Activated CD4-positive, alpha-beta memory T cell treated with anti-CD3 and anti-CD28 coated beads, Interleukin-2, amount 10 ng/mL, durations not matched to agents 7 days and 5 days (primary cell): Measurements from ENCODE around the gene PPP1R37. TPM values are rescaled to one million over a fixed set of nuclear protein-coding genes. Genes with fewer than 3 reads are reported as not detected.
"Not testable (repeated sequence)": the region's sequence is repeated elsewhere in the genome, so short reads cannot be mapped to it uniquely, and the experiment has no call there.

Experiments
- CTCF ChIA-PET: fragments of 350-600 bp; sonication (Branson Sonifier 250); formaldehyde crosslinking; loops from one replicate; lab custom pipeline; 2021; ENCODE audit warnings: antibody characterized with exemption, inconsistent platforms; lab: Charles Lee
- POLR2A ChIA-PET: fragments of 350-600 bp; sonication (Branson Sonifier 250); formaldehyde crosslinking; loops from one replicate; lab custom pipeline; 2021; ENCODE audit warnings: antibody characterized with exemption; lab: Charles Lee
- DNase-seq: peaks from one replicate; pipeline ENCODE4 v3.0.0-alpha.2; 2020
- H3K27ac Mint-ChIP-seq: one replicate; pipeline ENCODE4 v1.8.0; 2021; ENCODE audit warnings: mild to moderate bottlenecking, mixed read lengths
- H3K27me3 Mint-ChIP-seq: one replicate; pipeline ENCODE4 v1.8.0; 2021; ENCODE audit warnings: mixed read lengths
- H3K36me3 Mint-ChIP-seq: one replicate; pipeline ENCODE4 v1.8.0; 2021; ENCODE audit warnings: low read depth, mixed read lengths
- H3K4me1 Mint-ChIP-seq: one replicate; pipeline ENCODE4 v1.8.0; 2021; ENCODE audit warnings: mixed read lengths
- H3K4me3 Mint-ChIP-seq: one replicate; pipeline ENCODE4 v1.8.0; 2021; ENCODE audit warnings: mild to moderate bottlenecking, mixed read lengths
- H3K9me3 Mint-ChIP-seq: one replicate; pipeline ENCODE4 v1.8.0; 2021; ENCODE audit warnings: mixed read lengths
- total RNA-seq, 2 experiments: library from RNA; stranded (reverse); gene quantifications; one replicate each; pipeline ENCODE4 v1.2.3, GENCODE V29; 2021

The PPP1R37 gene
- total RNA-seq, 2 experiments from 2014 or later, result 16.3 to 16.4 TPM

DNA sequence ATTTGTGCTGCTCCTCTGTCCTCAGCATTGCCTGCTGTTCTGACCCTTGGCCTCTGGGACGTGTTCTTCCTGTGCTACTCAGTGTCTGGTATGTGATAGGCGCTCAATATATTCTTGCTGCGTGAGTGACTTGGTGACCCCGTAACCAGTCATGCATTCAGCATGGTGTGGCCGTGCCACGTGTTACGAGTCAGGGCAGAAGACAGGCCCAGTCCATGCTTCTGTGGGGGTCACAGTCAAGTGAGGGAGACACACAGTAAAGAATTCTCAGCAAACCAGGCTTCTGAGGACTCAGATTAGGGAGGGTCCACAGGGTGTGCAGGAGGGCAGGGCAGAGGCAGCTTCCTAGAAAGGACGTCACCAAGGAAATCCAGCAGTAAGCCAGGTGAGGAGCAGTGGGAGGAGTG lies 7.9 kb downstream of the PPP1R37 start:
- no peaks in the 10 kb centered on the region for H3K36me3 Mint-ChIP-seq
- no peak overlapping the region for H3K27ac Mint-ChIP-seq
- POLR2A ChIA-PET, result no interaction called here
- H3K4me1 Mint-ChIP-seq, result peaks cover 49% of the 10 kb centered on the region
- no peaks in the 10 kb centered on the region for H3K27me3 Mint-ChIP-seq
- H3K9me3 Mint-ChIP-seq, result no peaks in the 10 kb centered on the region
- no peak overlapping the region for H3K4me3 Mint-ChIP-seq
- CTCF ChIA-PET, result no interaction called here
- DNase-seq, result no peak

DNA sequence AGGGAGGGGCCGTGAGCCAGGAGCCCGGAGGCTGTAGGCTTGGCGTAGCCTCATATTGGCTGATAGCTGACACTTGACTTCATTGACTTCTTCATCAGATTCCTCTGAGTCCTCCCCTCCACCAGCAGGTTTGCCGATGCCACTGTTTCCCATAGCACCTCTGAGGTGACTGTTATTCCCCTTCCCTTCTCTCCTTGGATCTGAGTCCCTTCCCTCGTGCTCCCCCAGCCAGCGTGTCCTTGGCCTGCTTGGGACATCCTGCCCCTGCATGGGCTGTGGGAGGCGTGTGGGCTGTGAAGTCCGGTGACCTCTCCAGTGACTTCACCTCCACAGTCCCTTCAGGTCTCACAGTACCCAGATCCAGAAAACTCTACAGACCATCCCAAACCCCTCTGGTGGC lies 8.8 kb downstream of the PPP1R37 start:
- ChIA-PET POLR2A (interaction anchor here (1.2 kb wide), 1 partner anchor 25 kb away, joined by 3 read pairs; no protein-coding TSS in a partner anchor), CTCF (no interaction called here)
- H3K27me3 Mint-ChIP-seq, result no peaks in the 10 kb centered on the region
- H3K4me1 Mint-ChIP-seq, result peaks cover 39% of the 10 kb centered on the region
- H3K9me3 Mint-ChIP-seq, result no peaks in the 10 kb centered on the region
- no peak for DNase-seq
- no peaks in the 10 kb centered on the region for H3K36me3 Mint-ChIP-seq
- no peak overlapping the region for H3K27ac Mint-ChIP-seq
- no peak overlapping the region for H3K4me3 Mint-ChIP-seq

DNA sequence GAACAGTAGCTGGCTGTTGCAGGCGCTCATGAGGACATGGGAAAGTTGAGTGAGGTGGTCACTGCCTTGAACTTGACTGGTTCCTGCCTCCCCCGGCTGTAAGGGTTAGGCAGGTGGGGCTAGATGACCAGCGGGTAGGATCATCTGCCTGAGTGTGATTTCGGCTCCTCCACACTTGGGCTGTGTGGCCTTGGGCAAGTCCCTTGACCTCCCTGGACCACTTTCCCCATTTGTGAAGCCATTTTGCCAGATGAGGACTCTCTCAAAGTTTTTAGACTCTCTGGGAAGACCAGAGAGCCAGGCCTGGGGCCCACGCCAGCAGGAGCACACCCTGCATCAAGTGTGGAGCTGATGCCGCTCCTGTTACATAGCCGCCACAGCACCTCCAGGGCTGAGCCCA lies 9.5 kb downstream of the PPP1R37 start:
- Mint-ChIP-seq H3K4me3 (no peak overlapping the region), H3K4me1 (peaks cover 36% of the 10 kb centered on the region), H3K27me3 (no peaks in the 10 kb centered on the region), H3K27ac (no peak overlapping the region), H3K36me3 (no peaks in the 10 kb centered on the region), H3K9me3 (no peaks in the 10 kb centered on the region)
- POLR2A ChIA-PET, result interaction anchor here (0.7 to 2.0 kb wide), 5 partner anchors 10 to 101 kb away, joined by 3 to 18 read pairs (median 3); partner anchors contain the start of gene PPP1R37
- CTCF ChIA-PET, result interaction anchor here (1.0 to 1.1 kb wide), 2 partner anchors 24 to 29 kb away, joined by 3 read pairs; no protein-coding TSS in a partner anchor
- no peak for DNase-seq

DNA sequence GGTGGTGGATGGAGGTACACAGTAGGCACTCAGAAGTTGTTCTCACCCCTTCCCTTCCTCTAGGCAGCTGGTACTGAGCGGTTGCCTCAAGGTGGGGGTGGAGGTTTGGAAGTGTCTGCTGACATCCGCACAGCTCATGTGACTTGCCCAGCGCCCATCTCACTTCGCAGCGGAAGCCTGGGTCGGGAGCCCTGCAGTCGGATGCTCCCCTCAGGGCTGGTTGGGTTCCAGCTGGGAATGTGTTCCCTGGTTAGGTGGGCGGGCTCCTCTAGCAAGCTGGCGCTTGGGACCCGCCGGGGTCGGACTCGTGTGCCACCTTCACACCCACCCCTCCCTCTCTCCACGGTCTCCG lies 10.2 kb downstream of the PPP1R37 start:
- POLR2A ChIA-PET, result interaction anchor here (0.7 to 2.0 kb wide), 5 partner anchors 11 to 101 kb away, joined by 3 to 18 read pairs (median 3); partner anchors contain the start of genes CLASRP and PPP1R37
- peak; percentile 59 for DNase-seq

DNA sequence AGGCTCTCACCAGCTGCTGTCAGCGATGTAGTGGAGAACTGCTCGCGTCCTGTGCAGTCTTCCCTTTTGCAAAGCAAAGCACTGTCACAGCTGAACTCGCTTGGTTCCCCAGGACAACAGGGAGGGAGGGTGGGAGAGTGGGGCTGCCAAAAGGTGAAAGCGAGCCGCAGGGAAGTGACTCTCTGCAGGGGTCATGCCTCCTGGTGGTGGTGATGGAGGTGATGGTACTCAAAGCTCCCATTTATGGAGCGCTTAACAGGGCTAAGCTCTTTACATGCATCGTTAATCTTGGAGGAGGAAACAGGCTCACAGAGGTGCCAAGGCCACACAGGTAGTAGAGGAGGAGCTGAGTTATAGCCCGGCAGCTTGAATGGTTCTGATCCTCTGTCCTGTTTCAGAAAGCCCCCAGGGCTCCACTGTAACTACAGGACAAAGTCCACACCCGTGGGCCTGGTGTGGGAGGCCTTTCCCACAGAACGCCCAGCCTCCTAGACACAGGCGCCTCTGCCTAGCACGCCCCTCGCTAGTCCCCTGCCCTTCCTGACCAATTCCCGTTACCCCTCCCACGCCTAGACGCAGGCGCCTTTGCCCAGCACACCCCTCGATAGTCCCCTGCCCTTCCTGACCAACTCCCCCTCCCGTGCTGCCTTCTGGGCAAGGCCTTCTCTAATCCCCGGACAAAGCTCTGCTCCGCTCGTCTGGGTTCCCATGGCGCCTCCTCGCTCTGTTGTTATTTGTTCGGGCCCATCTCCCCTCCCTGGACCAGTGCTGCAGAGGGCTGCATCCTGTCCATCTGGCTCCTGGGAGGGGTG lies 10.7 kb downstream of the PPP1R37 start:
- Mint-ChIP-seq H3K4me1 (peaks cover 33% of the 10 kb centered on the region), H3K27me3 (no peaks in the 10 kb centered on the region), H3K9me3 (no peaks in the 10 kb centered on the region), H3K36me3 (no peaks in the 10 kb centered on the region), H3K4me3 (peak overlapping the region; percentile 51), H3K27ac (peak overlapping the region; percentile 16)
- CTCF ChIA-PET, result interaction anchor here (1.0 to 1.1 kb wide), 2 partner anchors 22 to 27 kb away, joined by 3 read pairs; no protein-coding TSS in a partner anchor
- POLR2A ChIA-PET, result interaction anchor here (0.8 to 2.0 kb wide), 4 partner anchors 12 to 102 kb away, joined by 3 to 18 read pairs (median 4); partner anchors contain the start of genes CLASRP and PPP1R37
- no peak for DNase-seq

More for the DNA sequence above, 10.2 kb downstream of the PPP1R37 start:
- H3K4me3 Mint-ChIP-seq, result peak overlapping the region; percentile 51
- H3K9me3 Mint-ChIP-seq, result no peaks in the 10 kb centered on the region
- H3K27ac Mint-ChIP-seq, result no peak overlapping the region
- H3K4me1 Mint-ChIP-seq, result peaks cover 33% of the 10 kb centered on the region
- no peaks in the 10 kb centered on the region for H3K27me3 Mint-ChIP-seq
- CTCF ChIA-PET, result interaction anchor here (1.0 to 1.1 kb wide), 2 partner anchors 23 to 28 kb away, joined by 3 read pairs; no protein-coding TSS in a partner anchor
- H3K36me3 Mint-ChIP-seq, result no peaks in the 10 kb centered on the region

DNA sequence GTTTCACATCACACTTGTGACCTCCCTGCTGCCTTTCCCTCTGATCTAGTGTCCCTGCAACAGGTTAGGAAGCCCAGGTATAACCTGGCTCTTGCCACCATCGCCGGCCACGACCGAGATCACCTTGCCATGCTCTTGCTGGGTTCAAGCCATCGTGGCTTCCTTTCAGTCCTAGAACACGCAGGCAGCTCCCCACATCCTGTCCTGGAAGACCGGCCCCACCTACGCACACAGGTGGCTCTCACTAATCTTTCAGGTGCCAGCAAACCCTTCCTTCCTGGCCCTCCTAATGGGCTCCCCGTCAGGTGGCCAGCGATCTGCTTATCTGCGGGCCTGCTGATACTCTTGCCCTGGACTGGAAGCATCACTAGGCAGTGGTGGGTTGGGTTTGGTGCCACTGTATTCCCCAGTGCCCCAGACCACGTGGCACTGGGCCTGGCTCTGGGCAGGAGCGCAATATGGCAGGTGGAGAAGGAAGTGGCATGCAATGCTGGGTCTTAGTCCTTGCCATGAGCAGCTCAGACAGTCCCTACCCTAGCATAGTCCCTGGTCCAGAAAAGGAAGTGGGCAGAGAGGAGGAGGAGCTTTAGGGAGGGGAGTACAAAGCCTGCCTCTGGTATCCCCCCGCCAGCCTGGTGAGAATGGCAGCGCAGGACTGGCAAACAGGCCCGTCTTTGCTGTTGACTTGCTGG lies 11.8 kb downstream of the PPP1R37 start:
- Mint-ChIP-seq H3K4me3 (no peak overlapping the region), H3K4me1 (peaks cover 31% of the 10 kb centered on the region), H3K27me3 (no peaks in the 10 kb centered on the region), H3K9me3 (no peaks in the 10 kb centered on the region), H3K36me3 (no peaks in the 10 kb centered on the region), H3K27ac (peak overlapping the region; percentile 37)
- DNase-seq, result no peak
- ChIA-PET POLR2A (interaction anchor here (1.1 kb wide), 1 partner anchor 12 kb away, joined by 6 read pairs; the partner anchor contains the start of gene PPP1R37), CTCF (interaction anchor here (1.4 to 1.7 kb wide), 2 partner anchors 13 to 62 kb away, joined by 3 read pairs; no protein-coding TSS in a partner anchor)

DNA sequence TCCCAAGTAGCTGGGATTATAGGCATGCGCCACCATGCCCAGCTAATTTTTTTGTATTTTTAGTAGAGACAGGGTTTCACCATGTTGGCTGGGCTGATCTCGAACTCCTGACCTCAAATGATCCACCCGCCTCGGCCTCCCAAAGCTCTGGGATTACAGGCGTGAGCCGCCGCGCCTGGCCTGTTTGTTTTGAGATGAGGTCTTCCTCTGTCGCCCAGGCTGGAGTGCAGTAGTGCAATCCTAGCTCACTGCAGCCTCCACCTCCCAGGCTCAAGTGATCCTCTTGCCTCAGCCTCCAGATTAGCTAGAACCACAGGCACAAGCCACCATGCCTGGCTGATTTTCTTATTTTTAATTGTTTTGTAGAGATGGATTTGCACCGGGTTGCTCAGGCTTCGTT lies 13.4 kb downstream of the PPP1R37 start:
- H3K36me3 Mint-ChIP-seq, DNase-seq, H3K4me3 Mint-ChIP-seq, POLR2A ChIA-PET, H3K27ac Mint-ChIP-seq, H3K9me3 Mint-ChIP-seq, H3K27me3 Mint-ChIP-seq: not testable (repeated sequence)
- peaks cover 34% of the 10 kb centered on the region for H3K4me1 Mint-ChIP-seq
- CTCF ChIA-PET, result interaction anchor here (1.4 to 1.7 kb wide), 2 partner anchors 14 to 64 kb away, joined by 3 read pairs; no protein-coding TSS in a partner anchor

DNA sequence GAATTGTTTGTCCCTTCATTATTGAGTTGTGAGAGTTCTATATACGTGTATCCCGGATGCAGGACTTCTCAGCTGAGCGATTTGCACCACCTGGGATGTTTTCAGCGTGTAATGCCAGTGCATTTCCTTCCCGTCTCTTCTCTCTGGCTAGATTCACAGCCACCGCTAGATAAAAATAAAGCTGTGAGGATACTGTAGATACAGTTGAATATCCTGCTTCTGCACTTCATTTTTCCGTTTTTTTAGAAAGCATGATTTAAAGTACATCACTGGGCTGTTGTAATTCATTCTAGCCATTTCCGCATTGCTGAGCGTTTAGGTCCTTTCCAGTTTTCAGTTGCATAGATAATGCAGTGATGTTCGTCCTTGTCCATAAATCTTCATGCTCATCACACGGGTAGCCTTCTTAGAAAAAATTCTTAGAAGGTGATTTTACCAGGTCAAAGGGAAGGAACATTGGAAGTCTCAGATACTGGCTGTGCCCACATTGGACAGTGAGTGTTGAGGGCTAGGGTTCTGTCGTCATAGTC lies 14.7 kb downstream of the PPP1R37 start:
- no peaks in the 10 kb centered on the region for H3K27me3 Mint-ChIP-seq
- H3K9me3 Mint-ChIP-seq, result no peaks in the 10 kb centered on the region
- H3K27ac Mint-ChIP-seq, result no peak overlapping the region
- no peak overlapping the region for H3K4me3 Mint-ChIP-seq
- CTCF ChIA-PET, result interaction anchor here (1.2 kb wide), 1 partner anchor 48 kb away, joined by 4 read pairs; no protein-coding TSS in a partner anchor
- no peaks in the 10 kb centered on the region for H3K36me3 Mint-ChIP-seq
- DNase-seq, result no peak
- POLR2A ChIA-PET, result no interaction called here
- H3K4me1 Mint-ChIP-seq, result peaks cover 31% of the 10 kb centered on the region

DNA sequence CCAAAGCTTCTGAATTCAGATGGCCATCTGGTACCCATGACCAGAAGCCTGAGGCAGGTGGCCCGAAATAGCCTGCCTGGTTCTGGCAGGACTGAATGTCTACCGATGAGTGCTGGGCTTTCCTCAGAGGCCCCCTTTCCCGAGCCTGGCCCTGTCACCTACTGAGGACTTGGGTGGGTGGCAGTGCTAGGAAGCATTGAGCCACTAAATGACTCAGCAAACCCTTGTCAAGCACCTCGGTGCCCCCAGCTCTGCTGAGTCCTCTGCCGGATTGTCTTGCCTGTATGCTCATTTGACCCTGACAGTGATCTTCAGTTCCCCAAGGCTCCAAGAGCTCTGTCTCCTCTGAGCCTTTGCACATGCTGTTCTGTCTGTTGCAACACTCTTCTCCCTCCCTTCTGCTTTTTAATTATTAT lies 17.9 kb downstream of the PPP1R37 start:
- Mint-ChIP-seq H3K27me3 (no peaks in the 10 kb centered on the region), H3K4me1 (peaks cover 11% of the 10 kb centered on the region), H3K4me3 (no peak overlapping the region), H3K27ac (no peak overlapping the region), H3K9me3 (no peaks in the 10 kb centered on the region), H3K36me3 (no peaks in the 10 kb centered on the region)
- no peak for DNase-seq
- CTCF ChIA-PET, result interaction anchor here (1.2 kb wide), 1 partner anchor 15 kb away, joined by 4 read pairs; no protein-coding TSS in a partner anchor
- POLR2A ChIA-PET, result no interaction called here

DNA sequence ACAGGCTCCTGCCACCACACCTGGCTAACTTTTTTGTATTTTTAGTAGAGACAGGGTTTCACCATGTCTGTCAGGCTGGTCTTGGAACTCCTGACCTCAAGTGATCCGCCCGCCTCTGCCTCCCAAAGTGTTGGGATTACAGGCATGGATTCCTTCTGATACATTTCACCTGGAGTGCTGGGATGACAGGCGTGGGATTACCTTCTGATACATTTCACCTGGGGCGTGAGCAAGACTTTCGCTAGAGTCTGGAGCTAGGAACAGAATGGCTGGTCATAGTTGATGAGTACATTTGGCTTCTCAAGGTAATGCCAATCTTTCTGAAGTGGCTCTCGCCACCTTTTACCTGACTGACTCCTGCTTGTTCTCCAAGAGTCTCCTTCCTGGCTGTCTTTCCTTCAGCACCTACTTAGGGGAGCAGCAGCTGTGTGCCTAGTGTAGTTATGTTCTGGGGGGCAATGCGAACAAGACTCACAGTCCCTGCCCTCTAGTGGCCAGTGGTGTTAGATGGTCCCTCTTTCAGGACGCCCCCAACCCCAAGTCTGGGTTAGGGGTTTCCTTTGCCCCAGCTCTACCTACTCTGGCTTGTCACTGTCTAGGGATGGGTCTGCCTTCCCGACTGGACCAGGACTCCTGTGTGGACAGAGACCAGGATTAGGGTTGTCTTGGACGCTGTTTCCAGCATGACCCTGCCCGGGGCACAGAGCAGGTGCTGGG lies 19.3 kb downstream of the PPP1R37 start:
- ChIA-PET CTCF (no interaction called here), POLR2A (interaction anchor here (1.3 kb wide), 2 partner anchors 11 to 20 kb away, joined by 3 to 6 read pairs; partner anchors contain the start of gene PPP1R37)
- no peak overlapping the region for H3K27ac Mint-ChIP-seq
- H3K4me1 Mint-ChIP-seq, result peaks cover 25% of the 10 kb centered on the region
- no peaks in the 10 kb centered on the region for H3K9me3 Mint-ChIP-seq
- no peak for DNase-seq
- no peak overlapping the region for H3K4me3 Mint-ChIP-seq
- no peaks in the 10 kb centered on the region for H3K27me3 Mint-ChIP-seq
- H3K36me3 Mint-ChIP-seq, result no peaks in the 10 kb centered on the region

DNA sequence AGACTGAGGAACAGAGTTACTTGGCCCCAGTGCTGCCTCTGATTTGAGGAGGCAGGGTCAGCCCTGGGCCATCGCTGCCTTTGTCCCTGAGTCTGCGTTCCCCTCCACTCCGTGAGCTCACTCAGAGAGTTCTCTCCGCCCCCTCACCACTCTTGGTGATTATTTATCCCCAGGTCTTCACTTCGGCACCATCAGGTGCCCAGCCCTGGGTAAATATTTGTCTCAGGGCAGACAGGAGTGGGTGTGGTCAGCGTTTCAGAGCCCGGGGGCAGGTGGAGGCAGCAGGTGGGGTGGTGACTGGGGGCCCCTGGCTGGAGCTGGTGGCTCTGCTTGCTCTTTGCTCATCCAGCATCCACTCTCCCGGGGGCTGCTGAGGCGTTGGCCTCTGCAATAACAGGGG lies 20.6 kb downstream of the PPP1R37 start:
- ChIA-PET CTCF (interaction anchor here (0.5 to 1.4 kb wide), 2 partner anchors 21 to 1459 kb away, joined by 3 to 4 read pairs; no protein-coding TSS in a partner anchor), POLR2A (interaction anchor here (1.0 to 1.3 kb wide), 2 partner anchors 21 to 35 kb away, joined by 3 to 6 read pairs; partner anchors contain the start of genes GEMIN7 and PPP1R37)
- Mint-ChIP-seq H3K9me3 (no peaks in the 10 kb centered on the region), H3K4me1 (peaks cover 27% of the 10 kb centered on the region), H3K27ac (no peak overlapping the region), H3K36me3 (no peaks in the 10 kb centered on the region), H3K27me3 (no peaks in the 10 kb centered on the region), H3K4me3 (no peak overlapping the region)
- DNase-seq, result no peak

DNA sequence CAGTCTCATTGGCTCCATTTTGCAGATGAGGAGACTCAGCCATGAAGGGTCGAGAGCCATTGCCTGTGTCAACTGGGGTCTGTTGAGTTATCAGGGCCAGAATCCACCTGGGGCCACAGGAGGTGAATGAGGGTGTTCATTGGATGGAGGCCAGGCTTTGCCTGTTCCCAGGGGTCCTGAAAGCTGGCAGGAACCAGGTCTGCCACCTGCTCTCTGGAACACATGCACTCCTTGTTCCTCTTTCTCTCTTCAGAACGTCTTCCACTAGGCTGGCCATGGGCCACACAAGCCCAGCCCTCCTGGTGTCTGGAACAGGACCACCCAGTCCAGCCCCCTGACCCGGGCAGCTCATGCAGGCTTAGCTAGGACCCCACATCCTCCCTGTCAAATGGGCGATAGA lies 21.1 kb downstream of the PPP1R37 start:
- Mint-ChIP-seq H3K4me1 (peaks cover 29% of the 10 kb centered on the region), H3K27me3 (no peaks in the 10 kb centered on the region), H3K4me3 (no peak overlapping the region), H3K9me3 (no peaks in the 10 kb centered on the region), H3K36me3 (no peaks in the 10 kb centered on the region), H3K27ac (no peak overlapping the region)
- no peak for DNase-seq
- ChIA-PET CTCF (interaction anchor here (1.4 kb wide), 1 partner anchor 22 kb away, joined by 3 read pairs; no protein-coding TSS in a partner anchor), POLR2A (interaction anchor here (1.0 kb wide), 1 partner anchor 35 kb away, joined by 3 read pairs; the partner anchor contains the start of gene GEMIN7)
